LNCaP clone FGC (cell line): ENCODE data around the gene ENOSF1.

Experiments used
- DNase-seq: peaks from one replicate; pipeline ENCODE4 v3.0.0-alpha.2; 2011; ENCODE audit warnings: low read depth
- H3K4me3 ChIP-seq: 2 replicates; pipeline ENCODE4 v1.5.1; 2011; ENCODE audit warnings: mild to moderate bottlenecking, low read depth, low read length, control low read depth
- TF ChIP-seq, protein P1 (sequence below): IDR thresholded peaks from 2 replicates; pipeline ENCODE4 v1.5.1; 2012; ENCODE audit warnings: mild to moderate bottlenecking; ENCODE audit not compliant: control insufficient read depth, insufficient read depth; ENCODE audit errors: extremely low read depth

Gene ENOSF1

GRCh38 chr18:631560-631959 lies 80.9 kb downstream of the ENOSF1 start:
- TF ChIP-seq, protein P1, sequence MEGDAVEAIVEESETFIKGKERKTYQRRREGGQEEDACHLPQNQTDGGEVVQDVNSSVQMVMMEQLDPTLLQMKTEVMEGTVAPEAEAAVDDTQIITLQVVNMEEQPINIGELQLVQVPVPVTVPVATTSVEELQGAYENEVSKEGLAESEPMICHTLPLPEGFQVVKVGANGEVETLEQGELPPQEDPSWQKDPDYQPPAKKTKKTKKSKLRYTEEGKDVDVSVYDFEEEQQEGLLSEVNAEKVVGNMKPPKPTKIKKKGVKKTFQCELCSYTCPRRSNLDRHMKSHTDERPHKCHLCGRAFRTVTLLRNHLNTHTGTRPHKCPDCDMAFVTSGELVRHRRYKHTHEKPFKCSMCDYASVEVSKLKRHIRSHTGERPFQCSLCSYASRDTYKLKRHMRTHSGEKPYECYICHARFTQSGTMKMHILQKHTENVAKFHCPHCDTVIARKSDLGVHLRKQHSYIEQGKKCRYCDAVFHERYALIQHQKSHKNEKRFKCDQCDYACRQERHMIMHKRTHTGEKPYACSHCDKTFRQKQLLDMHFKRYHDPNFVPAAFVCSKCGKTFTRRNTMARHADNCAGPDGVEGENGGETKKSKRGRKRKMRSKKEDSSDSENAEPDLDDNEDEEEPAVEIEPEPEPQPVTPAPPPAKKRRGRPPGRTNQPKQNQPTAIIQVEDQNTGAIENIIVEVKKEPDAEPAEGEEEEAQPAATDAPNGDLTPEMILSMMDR, result no peak
- DNase-seq, result no peak
- no peak overlapping the region for H3K4me3 ChIP-seq

- no peak for DNase-seq
- H3K4me3 ChIP-seq, result no peak overlapping the region
- TF ChIP-seq, protein P1, result no peak
Observed at GRCh38 chr18:629269-630150, 82.9 kb downstream of the ENOSF1 start.

- H3K4me3 ChIP-seq, result no peak overlapping the region
- DNase-seq, result no peak
- TF ChIP-seq, protein P1, result no peak
Observed at GRCh38 chr18:627231-627630, 85.2 kb downstream of the ENOSF1 start.

GRCh38 chr18:623761-624620 lies 88.4 kb downstream of the ENOSF1 start:
- TF ChIP-seq, protein P1, result peak; percentile 77
- peak; percentile 55 for DNase-seq
- no peak overlapping the region for H3K4me3 ChIP-seq

DNA sequence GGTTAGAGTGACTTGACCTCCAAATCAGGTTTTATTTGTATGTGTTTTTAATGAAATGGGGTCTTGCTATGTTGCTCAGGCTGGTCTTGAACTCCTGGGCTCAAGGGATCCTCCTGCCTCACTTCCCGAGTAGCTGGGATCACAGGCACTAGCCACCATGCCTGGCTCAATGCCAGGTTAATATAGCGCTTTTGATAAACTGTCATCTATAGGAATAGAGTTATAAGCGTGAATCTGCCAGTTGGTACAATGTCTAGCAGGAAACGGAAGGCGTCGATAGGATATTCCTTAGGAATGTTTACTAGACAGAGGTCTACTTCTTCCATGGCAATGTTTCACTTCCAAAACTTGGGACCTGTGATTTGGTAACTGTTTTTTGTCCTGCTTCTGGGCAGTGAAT lies 90.1 kb downstream of the ENOSF1 start:
- TF ChIP-seq, protein P1, result no peak
- DNase-seq, result no peak
- H3K4me3 ChIP-seq, result no peak overlapping the region

DNA sequence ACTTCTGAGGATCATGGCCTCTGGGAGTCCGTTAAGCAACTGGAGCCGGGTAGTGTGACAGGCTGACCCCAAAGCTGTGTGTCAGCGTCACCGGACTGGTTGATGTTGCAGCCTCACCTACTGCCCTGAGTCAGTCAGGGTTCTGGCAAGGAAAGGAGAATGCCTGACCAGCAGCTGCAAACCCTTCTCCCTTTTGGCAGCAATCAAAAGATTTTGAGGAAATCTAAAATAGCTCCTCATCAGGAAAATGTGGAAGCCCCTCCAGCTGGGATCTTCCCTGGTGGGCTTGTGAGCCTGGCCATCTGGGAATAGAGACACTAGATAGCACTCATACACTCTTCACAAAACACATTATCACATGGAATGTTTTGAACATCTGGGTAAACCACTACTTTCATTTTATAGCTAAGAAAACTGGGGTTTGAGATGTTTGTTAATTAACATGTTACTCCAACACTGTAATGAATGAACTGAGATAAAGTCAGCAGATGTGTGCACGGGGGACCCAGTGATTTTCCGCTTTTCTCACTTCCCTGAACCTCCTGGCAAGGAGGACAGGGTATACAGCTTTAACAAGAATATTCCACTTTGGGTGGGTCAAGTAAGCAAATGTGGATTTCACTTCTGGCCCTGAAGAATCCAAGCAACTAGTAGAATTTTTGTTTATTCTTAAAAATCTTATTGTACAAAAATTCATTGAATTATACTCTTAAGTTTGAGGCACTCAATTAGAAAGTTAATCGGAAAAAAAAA lies 91.0 kb downstream of the ENOSF1 start:
- DNase-seq, result no peak
- H3K4me3 ChIP-seq, result no peak overlapping the region
- TF ChIP-seq, protein P1, result no peak
